CD4-positive, alpha-beta memory T cell (primary cell): Measurements from ENCODE around the gene IFNE. TPM values are rescaled to one million over a fixed set of nuclear protein-coding genes. Genes with fewer than 3 reads are reported as not detected.

Source experiments
- CTCF ChIA-PET: fragments of 350-600 bp; sonication (Branson Sonifier 250); formaldehyde crosslinking; loops from one replicate; lab custom pipeline; 2021; ENCODE audit warnings: inconsistent platforms; ENCODE audit not compliant: partially characterized antibody; lab: Charles Lee
- POLR2A ChIA-PET: fragments of 350-600 bp; sonication (Branson Sonifier 250); formaldehyde crosslinking; loops from one replicate; lab custom pipeline; 2021; ENCODE audit not compliant: partially characterized antibody; lab: Charles Lee
- DNase-seq, 5 donors: peaks; one replicate each; pipeline versions ENCODE4 v3.0.0 to v3.0.0-alpha.2; 2020 to 2022; ENCODE audit warnings: mixed read lengths in 1 of 5
- H3K27ac ChIP-seq: one replicate; pipeline ENCODE4 v1.7.0; 2013; ENCODE audit warnings: low read depth, low read length
- H3K27me3 ChIP-seq: 2 replicates; pipeline ENCODE4 v1.7.0; 2013; ENCODE audit warnings: mild to moderate bottlenecking, low read length, moderate library complexity; ENCODE audit not compliant: insufficient read depth
- H3K36me3 ChIP-seq: 2 replicates; pipeline ENCODE4 v1.7.0; 2013; ENCODE audit warnings: mild to moderate bottlenecking, low read length, moderate library complexity; ENCODE audit not compliant: insufficient read depth
- H3K4me1 ChIP-seq: 2 replicates; pipeline ENCODE4 v1.7.0; 2013; ENCODE audit warnings: mild to moderate bottlenecking, low read length, moderate library complexity; ENCODE audit not compliant: insufficient read depth
- H3K4me3 ChIP-seq, 2 donors: one replicate each; pipeline ENCODE4 v1.7.0; 2013; ENCODE audit warnings: low read length in 2 of 2, mild to moderate bottlenecking in 1 of 2
- H3K9me3 ChIP-seq, 2 donors: one replicate each; pipeline ENCODE4 v1.7.0; 2013; ENCODE audit warnings: low read length in 2 of 2, control low read depth in 1 of 2; ENCODE audit not compliant: control insufficient read depth in 1 of 2
- H3K27ac Mint-ChIP-seq, 7 donors: one replicate each; pipeline ENCODE4 v1.8.0; 2020 to 2021; ENCODE audit warnings: mixed read lengths in 7 of 7, mild to moderate bottlenecking in 6 of 7, inconsistent platforms in 3 of 7, moderate library complexity in 3 of 7
- H3K27me3 Mint-ChIP-seq, 2 donors: one replicate each; pipeline ENCODE4 v1.8.0; 2020 to 2021; ENCODE audit warnings: mixed read lengths in 2 of 2
- H3K36me3 Mint-ChIP-seq, 2 donors: one replicate each; pipeline ENCODE4 v1.8.0; 2020 to 2021; ENCODE audit warnings: mixed read lengths in 2 of 2, inconsistent platforms in 1 of 2, mild to moderate bottlenecking in 1 of 2
- H3K4me1 Mint-ChIP-seq, 4 donors: one replicate each; pipeline ENCODE4 v1.8.0; 2020 to 2021; ENCODE audit warnings: mixed read lengths in 4 of 4, mild to moderate bottlenecking in 1 of 4
- H3K4me3 Mint-ChIP-seq, 8 donors: one replicate each; pipeline ENCODE4 v1.8.0; 2020 to 2021; ENCODE audit warnings: mixed read lengths in 8 of 8, mild to moderate bottlenecking in 7 of 8, moderate library complexity in 6 of 8, inconsistent platforms in 3 of 8
- H3K9me3 Mint-ChIP-seq, 8 donors: one replicate each; pipeline ENCODE4 v1.8.0; 2020 to 2021; ENCODE audit warnings: mixed read lengths in 8 of 8, mild to moderate bottlenecking in 5 of 8, inconsistent platforms in 3 of 8, moderate library complexity in 1 of 8
- intact Hi-C: fragments of 100-400 bp; cut with micrococcal nuclease; formaldehyde crosslinking; loops from one replicate; pipeline ENCODE4 v1.15.1; 2023
- polyA plus RNA-seq, 2 donors: library from polyadenylated mRNA; unstranded; fragments of 300-500 nt; fragmentation: Illumina TruSeq; gene quantifications; one replicate each; pipeline ENCODE4 v1.2.3, GENCODE V29; 2021
- total RNA-seq, 2 experiments: library from RNA; stranded (reverse); gene quantifications; one replicate each; pipeline ENCODE4 v1.2.3, GENCODE V29; 2021

The IFNE gene
- total and polyA plus RNA-seq, 4 experiments from 2014 or later, result not detected

- H3K9me3 ChIP-seq, result no peaks in the 10 kb centered on the region
- H3K27me3 ChIP-seq, result no peaks in the 10 kb centered on the region
- CTCF ChIA-PET, result interaction anchor here (0.6 to 2.8 kb wide), 40 partner anchors 10 to 588 kb away, joined by 3 to 44 read pairs (median 4); partner anchors contain the start of gene IFNA1
- H3K4me3 ChIP-seq, result no peak overlapping the region
- peak; percentile 43 to 57 (median 50) for DNase-seq
- H3K9me3 Mint-ChIP-seq, result peaks cover 6 to 18% (median 9%) of the 10 kb centered on the region in 8 donors
- no peak overlapping the region for H3K27ac Mint-ChIP-seq
- H3K36me3 ChIP-seq, result no peaks in the 10 kb centered on the region
- intact Hi-C loops, result loop anchor here (1.0 to 10.0 kb wide), 5 partner anchors 32 to 323 kb away; partner anchors contain the start of gene IFNA16
- POLR2A ChIA-PET, result interaction anchor here (0.6 to 1.0 kb wide), 3 partner anchors 243 to 329 kb away, joined by 3 read pairs; no protein-coding TSS in a partner anchor
- H3K36me3 Mint-ChIP-seq, result peaks cover 3 to 8% of the 10 kb centered on the region in 2 donors
- H3K27me3 Mint-ChIP-seq, result peaks cover 5 to 7% of the 10 kb centered on the region in 2 donors
- H3K4me3 Mint-ChIP-seq, result no peak overlapping the region
- H3K4me1 ChIP-seq, result no peaks in the 10 kb centered on the region
- H3K27ac ChIP-seq, result no peak overlapping the region
- peaks cover 0 to 2% (median 0%) of the 10 kb centered on the region in 4 donors for H3K4me1 Mint-ChIP-seq
These were observed 16.1 kb downstream of the IFNE start for GRCh38 chr9:21465859-21466518.

- POLR2A ChIA-PET, result interaction anchor here (1.0 kb wide), 1 partner anchor 326 kb away, joined by 3 read pairs; no protein-coding TSS in a partner anchor
These were observed 17.0 kb downstream of the IFNE start for GRCh38 chr9:21465138-21465537.

GRCh38 chr9:21461377-21461776 lies 20.7 kb downstream of the IFNE start:
- POLR2A ChIA-PET, result no interaction called here
- intact Hi-C loops, result loop anchor here (10.0 kb wide), 1 partner anchor 247 kb away; the partner anchor contains the start of gene IFNA16
- CTCF ChIA-PET, result interaction anchor here (1.1 to 1.8 kb wide), 3 partner anchors 12 to 248 kb away, joined by 3 to 7 read pairs (median 5); no protein-coding TSS in a partner anchor
- Mint-ChIP-seq H3K9me3 (peaks cover 6 to 18% (median 10%) of the 10 kb centered on the region in 8 donors), H3K4me3 (no peak overlapping the region), H3K27ac (no peak overlapping the region), H3K36me3 (peaks cover 3 to 8% of the 10 kb centered on the region in 2 donors), H3K4me1 (peaks cover 0 to 2% (median 0%) of the 10 kb centered on the region in 4 donors), H3K27me3 (peaks cover 15 to 19% of the 10 kb centered on the region in 2 donors)
- Histone ChIP-seq H3K9me3 (no peaks in the 10 kb centered on the region), H3K27me3 (no peaks in the 10 kb centered on the region), H3K36me3 (no peaks in the 10 kb centered on the region), H3K27ac (no peak overlapping the region), H3K4me1 (no peaks in the 10 kb centered on the region), H3K4me3 (no peak overlapping the region)
- DNase-seq, result no peak

More at GRCh38 chr9:21465138-21465537, 17.0 kb downstream of the IFNE start:
- no peak overlapping the region for H3K27ac Mint-ChIP-seq
- no peaks in the 10 kb centered on the region for H3K27me3 ChIP-seq
- DNase-seq, result no peak
- no peaks in the 10 kb centered on the region for H3K9me3 ChIP-seq
- CTCF ChIA-PET, result interaction anchor here (0.7 to 2.8 kb wide), 24 partner anchors 12 to 589 kb away, joined by 3 to 44 read pairs (median 5); partner anchors contain the start of gene IFNA1
- H3K27ac ChIP-seq, result no peak overlapping the region
- no peaks in the 10 kb centered on the region for H3K36me3 ChIP-seq
- no peak overlapping the region for H3K4me3 ChIP-seq
- peaks cover 3 to 8% of the 10 kb centered on the region in 2 donors for H3K36me3 Mint-ChIP-seq
- H3K9me3 Mint-ChIP-seq, result peaks cover 6 to 18% (median 9%) of the 10 kb centered on the region in 8 donors
- peaks cover 0 to 2% (median 0%) of the 10 kb centered on the region in 4 donors for H3K4me1 Mint-ChIP-seq
- no peaks in the 10 kb centered on the region for H3K4me1 ChIP-seq
- intact Hi-C loops, result loop anchor here (10.0 kb wide), 1 partner anchor 250 kb away; the partner anchor contains the start of gene IFNA16
- H3K4me3 Mint-ChIP-seq, result no peak overlapping the region
- H3K27me3 Mint-ChIP-seq, result peaks cover 7 to 11% of the 10 kb centered on the region in 2 donors

- H3K36me3 Mint-ChIP-seq, result no peaks in the 10 kb centered on the region
- no peak overlapping the region for H3K27ac Mint-ChIP-seq
- Histone ChIP-seq H3K4me1 (no peaks in the 10 kb centered on the region), H3K4me3 (no peak overlapping the region), H3K27me3 (no peaks in the 10 kb centered on the region), H3K9me3 (no peaks in the 10 kb centered on the region), H3K36me3 (no peaks in the 10 kb centered on the region), H3K27ac (no peak overlapping the region)
- intact Hi-C loops, result loop anchor here (1.0 kb wide), 3 partner anchors 21 to 137 kb away; no protein-coding TSS in a partner anchor
- H3K27me3 Mint-ChIP-seq, result peaks cover 10 to 16% of the 10 kb centered on the region in 2 donors
- H3K4me3 Mint-ChIP-seq, result no peak overlapping the region
- POLR2A ChIA-PET, result no interaction called here
- H3K9me3 Mint-ChIP-seq, result peaks cover 0 to 1% (median 0%) of the 10 kb centered on the region in 8 donors
- DNase-seq, result peak; percentile 39 to 45 (median 44)
- no peaks in the 10 kb centered on the region for H3K4me1 Mint-ChIP-seq
- CTCF ChIA-PET, result interaction anchor here (0.7 to 2.5 kb wide), 14 partner anchors 11 to 301 kb away, joined by 3 to 18 read pairs (median 5); partner anchors contain the start of gene KLHL9
These were observed 26.8 kb downstream of the IFNE start for GRCh38 chr9:21455320-21455719.

- H3K27ac ChIP-seq, result no peak overlapping the region
- no peak overlapping the region for H3K4me3 ChIP-seq
- Mint-ChIP-seq H3K27me3 (peaks cover 7 to 11% of the 10 kb centered on the region in 2 donors), H3K4me3 (no peak overlapping the region), H3K27ac (no peak overlapping the region), H3K36me3 (no peaks in the 10 kb centered on the region), H3K4me1 (no peaks in the 10 kb centered on the region), H3K9me3 (peaks cover 0 to 1% (median 0%) of the 10 kb centered on the region in 8 donors)
- DNase-seq, result no peak
- intact Hi-C loops, result no loop called here
- H3K36me3 ChIP-seq, result no peaks in the 10 kb centered on the region
- CTCF ChIA-PET, result interaction anchor here (0.9 to 1.8 kb wide), 8 partner anchors 10 to 218 kb away, joined by 3 to 8 read pairs (median 5); no protein-coding TSS in a partner anchor
- H3K9me3 ChIP-seq, result no peaks in the 10 kb centered on the region
- H3K27me3 ChIP-seq, result no peaks in the 10 kb centered on the region
- H3K4me1 ChIP-seq, result no peaks in the 10 kb centered on the region
- POLR2A ChIA-PET, result no interaction called here
These were observed 28.0 kb downstream of the IFNE start for GRCh38 chr9:21454149-21454548.

- ChIA-PET POLR2A (no interaction called here), CTCF (interaction anchor here (1.7 to 1.8 kb wide), 3 partner anchors 13 to 127 kb away, joined by 6 to 8 read pairs (median 7); no protein-coding TSS in a partner anchor)
- Mint-ChIP-seq H3K27ac (no peak overlapping the region), H3K4me1 (no peaks in the 10 kb centered on the region), H3K4me3 (no peak overlapping the region), H3K27me3 (peaks cover 4 to 7% of the 10 kb centered on the region in 2 donors), H3K9me3 (no peaks in the 10 kb centered on the region), H3K36me3 (no peaks in the 10 kb centered on the region)
- Histone ChIP-seq H3K27me3 (no peaks in the 10 kb centered on the region), H3K4me3 (no peak overlapping the region), H3K9me3 (no peaks in the 10 kb centered on the region), H3K4me1 (no peaks in the 10 kb centered on the region), H3K27ac (no peak overlapping the region), H3K36me3 (no peaks in the 10 kb centered on the region)
- intact Hi-C loops, result no loop called here
- no peak for DNase-seq
These were observed 29.4 kb downstream of the IFNE start for GRCh38 chr9:21452681-21453080.
